Cardiac muscle cell (in vitro differentiated cells and primary cell): Measurements from ENCODE around the gene CCDC174. TPM values are rescaled to one million over a fixed set of nuclear protein-coding genes. Genes with fewer than 3 reads are reported as not detected.

Source experiments
- DNase-seq, 2 donors: peaks; one replicate each; pipeline versions ENCODE4 v3.0.0 to v3.0.0-alpha.2; 2010 to 2017; ENCODE audit warnings: low read depth in 1 of 2, low spot score in 1 of 2
- H3K27ac ChIP-seq: fragments of 200-600 bp; sonication (generic); 2 replicates; pipeline ENCODE4 v1.5.1; 2016
- H3K27me3 ChIP-seq: fragments of 200-600 bp; sonication (generic); 2 replicates; pipeline ENCODE4 v1.6.0; 2016; ENCODE audit warnings: control low read depth
- H3K36me3 ChIP-seq: fragments of 200-600 bp; sonication (generic); 2 replicates; pipeline ENCODE4 v1.5.1; 2016; ENCODE audit warnings: control low read depth
- H3K4me1 ChIP-seq: fragments of 200-600 bp; sonication (generic); 2 replicates; pipeline ENCODE4 v1.8.1; 2017; ENCODE audit warnings: low read depth, mild to moderate bottlenecking, mixed run types
- H3K4me3 ChIP-seq: fragments of 200-600 bp; sonication (generic); 2 replicates; pipeline ENCODE4 v1.5.1; 2016; ENCODE audit warnings: mild to moderate bottlenecking
- H3K9me3 ChIP-seq: fragments of 200-600 bp; sonication (generic); 2 replicates; pipeline ENCODE4 v1.5.1; 2017; ENCODE audit warnings: low read depth, mild to moderate bottlenecking, control low read depth
- CTCF ChIP-seq: IDR thresholded peaks from 2 replicates; pipeline ENCODE4 v1.5.1; 2012; ENCODE audit warnings: low read depth, mild to moderate bottlenecking, low read length
- polyA plus RNA-seq: library from polyadenylated mRNA; unstranded; fragments of >200 nt; fragmentation: Nextera tagmentation; extraction: Ambion mirVana; gene quantifications from 2 replicates; pipeline ENCODE4 v1.2.1, GENCODE V29; 2016
- total RNA-seq: library from RNA; depleted of rRNA; stranded (reverse); fragments of >200 nt; gene quantifications from 2 replicates; pipeline ENCODE4 v1.2.3, GENCODE V29; 2016

The CCDC174 gene
- total and polyA plus RNA-seq, 2 experiments from 2014 or later, result 18.6 to 19.2 TPM

GRCh38 chr3:14657579-14657978 lies 6.0 kb downstream of the CCDC174 start:
- no peak for DNase-seq
- H3K9me3 ChIP-seq, result no peaks in the 10 kb centered on the region
- H3K27ac ChIP-seq, result no peak overlapping the region
- TF ChIP-seq CTCF, result no peak
- peaks cover 74% of the 10 kb centered on the region for H3K36me3 ChIP-seq
- no peak overlapping the region for H3K4me3 ChIP-seq
- H3K4me1 ChIP-seq, result peaks cover 8% of the 10 kb centered on the region
- H3K27me3 ChIP-seq, result no peaks in the 10 kb centered on the region

- no peaks in the 10 kb centered on the region for H3K9me3 ChIP-seq
- TF ChIP-seq CTCF, result no peak
- no peaks in the 10 kb centered on the region for H3K27me3 ChIP-seq
- no peak overlapping the region for H3K27ac ChIP-seq
- no peak overlapping the region for H3K4me3 ChIP-seq
- no peaks in the 10 kb centered on the region for H3K4me1 ChIP-seq
- DNase-seq, result no peak
- peaks cover 84% of the 10 kb centered on the region for H3K36me3 ChIP-seq
Measured at GRCh38 chr3:14658978-14659377, 7.4 kb downstream of the CCDC174 start.

GRCh38 chr3:14660942-14661341 lies 9.4 kb downstream of the CCDC174 start:
- no peak for TF ChIP-seq CTCF
- Histone ChIP-seq H3K27me3 (no peaks in the 10 kb centered on the region), H3K4me1 (no peaks in the 10 kb centered on the region), H3K36me3 (peaks cover 80% of the 10 kb centered on the region), H3K27ac (no peak overlapping the region), H3K4me3 (no peak overlapping the region), H3K9me3 (no peaks in the 10 kb centered on the region)
- DNase-seq, result no peak

GRCh38 chr3:14663396-14664135 lies 12.0 kb downstream of the CCDC174 start:
- H3K9me3 ChIP-seq, result no peaks in the 10 kb centered on the region
- no peak for TF ChIP-seq CTCF
- no peak overlapping the region for H3K4me3 ChIP-seq
- no peak overlapping the region for H3K27ac ChIP-seq
- no peak for DNase-seq
- no peaks in the 10 kb centered on the region for H3K4me1 ChIP-seq
- no peaks in the 10 kb centered on the region for H3K27me3 ChIP-seq
- peaks cover 84% of the 10 kb centered on the region for H3K36me3 ChIP-seq

GRCh38 chr3:14664170-14664569 lies 12.6 kb downstream of the CCDC174 start:
- Histone ChIP-seq H3K27ac (no peak overlapping the region), H3K4me3 (no peak overlapping the region), H3K36me3 (peaks cover 84% of the 10 kb centered on the region), H3K27me3 (no peaks in the 10 kb centered on the region), H3K9me3 (no peaks in the 10 kb centered on the region), H3K4me1 (no peaks in the 10 kb centered on the region)
- TF ChIP-seq CTCF, result no peak
- DNase-seq, result no peak
